GM21367 (cell line): ENCODE results near the gene MADD.

Experiments
- ATAC-seq: cut with Tn5 transposase; IDR thresholded peaks from one replicate; pipeline ENCODE4 v1.9.1; 2021; ENCODE audit not compliant: unreplicated experiment

Gene MADD

GRCh38 chr11:47378010-47378835, 108.3 kb downstream of the MADD start, which contains the start of gene SPI1:
Gene SPI1 (minus strand): TSS chr11:47378547. CDS start chr11:47378353, 194 bp downstream.
- peak; percentile 65 for ATAC-seq

- no peak for ATAC-seq
Measured at GRCh38 chr11:47378836-47379170, 108.9 kb downstream of the MADD start.

DNA sequence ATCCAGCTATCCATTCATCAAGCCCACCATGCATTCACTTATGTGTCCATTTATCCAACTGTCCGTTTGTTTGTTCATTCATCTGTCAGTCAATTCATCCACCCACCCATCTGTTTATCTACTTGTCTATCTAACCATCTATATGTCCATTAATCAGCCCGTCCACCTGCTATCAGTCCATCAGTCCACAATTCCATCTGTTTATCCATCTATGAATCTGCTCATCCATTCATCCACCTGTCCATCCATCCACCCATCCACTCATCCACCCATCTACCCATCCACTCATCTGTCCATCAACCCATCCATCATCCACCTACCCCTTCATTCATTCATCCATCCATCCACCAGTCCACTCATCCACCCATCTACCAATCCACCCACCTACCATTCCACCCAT, 109.4 kb downstream of the MADD start:
- no peak for ATAC-seq
